Heart right ventricle (tissue), 16 donors: Measurements from ENCODE around the gene COL8A2. TPM values are rescaled to one million over a fixed set of nuclear protein-coding genes. Genes with fewer than 3 reads are reported as not detected.

Experiments
- ATAC-seq, 8 donors: fragments of 200-7000 bp; cut with Tn5 transposase; one replicate each; pipeline ENCODE4 v1.9.1; 2020; ENCODE audit warnings: mild to moderate bottlenecking in 8 of 8, moderate library complexity in 8 of 8, moderate number of reproducible peaks in 1 of 8
- DNase-seq, 2 donors: peaks; one replicate each; pipeline ENCODE4 v3.0.0-alpha.2; 2020
- H3K27ac ChIP-seq, 10 donors: fragments of 200-600 bp; sonication (generic) in 2 of 10; one replicate each; pipeline versions ENCODE4 v1.5.0 to v1.8.0; 2020 to 2022; ENCODE audit warnings: mild to moderate bottlenecking in 3 of 10
- H3K27me3 ChIP-seq, 7 donors: fragments of 200-600 bp; one replicate each; pipeline ENCODE4 v1.8.0; 2021 to 2022; ENCODE audit warnings: mild to moderate bottlenecking in 2 of 7
- H3K36me3 ChIP-seq, 9 donors: fragments of 200-600 bp; sonication (generic) in 1 of 9; one replicate each; pipeline versions ENCODE4 v1.5.0 to v1.8.0; 2020 to 2022; ENCODE audit warnings: mild to moderate bottlenecking in 2 of 9
- H3K4me1 ChIP-seq, 9 donors: fragments of 200-600 bp; sonication (generic) in 1 of 9; one replicate each; pipeline versions ENCODE4 v1.5.0 to v1.8.0; 2020 to 2022; ENCODE audit warnings: mild to moderate bottlenecking in 4 of 9
- H3K4me3 ChIP-seq, 10 donors: fragments of 200-600 bp; sonication (generic) in 2 of 10; one replicate each; pipeline versions ENCODE4 v1.5.0 to v1.8.0; 2020 to 2022; ENCODE audit warnings: mild to moderate bottlenecking in 7 of 10, moderate library complexity in 2 of 10
- H3K9me3 ChIP-seq, 11 donors: fragments of 200-600 bp in 10 of 11; sonication (generic) in 2 of 11; one replicate each; pipeline versions ENCODE4 v1.5.0 to v1.8.0; 2013 to 2022; ENCODE audit warnings: mild to moderate bottlenecking in 2 of 11, control low read depth in 1 of 11, moderate library complexity in 1 of 11
- WGBS, 2 donors: extraction: QIAGEN DNeasy Blood & Tissue Kit; methylation state at CpG; one replicate each; pipeline ENCODE4 v1.1.7; 2013; ENCODE audit warnings: inconsistent platforms in 1 of 2; 5-methylcytosine and 5-hydroxymethylcytosine counted together
- intact Hi-C, 10 donors: fragments of 100-400 bp; cut with DNase I; formaldehyde crosslinking; loops; one replicate each; pipeline versions ENCODE4 v1.11.1 to v1.14.2; 2022
- polyA plus RNA-seq, 2 donors: library from polyadenylated mRNA; stranded (reverse); fragments of 200-250 nt; gene quantifications; one replicate each; pipeline ENCODE4 v1.2.3, GENCODE V29; 2013
- total RNA-seq, 10 donors: library from RNA; stranded (reverse); fragmentation: NEBNext Ultra II Directional in 3 of 10; extraction: Animal tissue kit (Norgen Biotek cat#: 25700) in 3 of 10; gene quantifications; one replicate each; pipeline versions ENCODE4 v1.2.1 to v1.2.4, GENCODE V29; 2021 to 2023
- TF ChIP-seq, protein P1 (sequence below), 9 donors: fragments of 200-600 bp; sonication (generic) in 2 of 9; IDR thresholded peaks; one replicate each; pipeline versions ENCODE4 v1.5.0 to v1.8.0; 2021 to 2022; ENCODE audit warnings: antibody characterized with exemption in 9 of 9, mild to moderate bottlenecking in 5 of 9, moderate library complexity in 1 of 9
- donor health status: Arrhythmogenic right ventricular cardiomyopathy.
- donor health status: ischemic (EF 13 %, LVEDD 7.1; RV severe dilation, severe dysfunction).
- donor health status: healthy with polysubstance abuse.
- donor health status: DM: no; HTN: yes; CAD: no.
- donor health status: DM: no; HTN: no; CAD: no.
- donor health status: ischemic (EF 25% LVEDD 6.9; RV normal size, moderate dysfunction).
- donor health status: ischemic (EF 25% LVEDD 5.7; RV mildly dilated, moderate dysfunction).
- donor health status: healthy.
- donor health status: DM: yes; HTN: yes; CAD: no.
- donor health status: Ischemic cardiomyopathy.
- donor health status: ischemic (EF 35%, LVEDD 5.7; RV mildly dilated, moderate dysfunction).
- donor health status: nonischemic (EF 11% LVEDD 7.7; RV severe dilation, severe dysfunction).
- donor health status: DM: yes; HTN: yes; CAD: no.
- donor health status: PGD.
- donor health status: ischemic (EF 29% LVEDD 5.4; RV normal size, mild dysfunction).
- donor health status: nonischemic (EF 23%, LVEDD 6.1; RV moderate dilation, normal function).

The COL8A2 gene
- total and polyA plus RNA-seq, 12 donors, result 0.53 to 2.0 (median 0.73) TPM

DNA sequence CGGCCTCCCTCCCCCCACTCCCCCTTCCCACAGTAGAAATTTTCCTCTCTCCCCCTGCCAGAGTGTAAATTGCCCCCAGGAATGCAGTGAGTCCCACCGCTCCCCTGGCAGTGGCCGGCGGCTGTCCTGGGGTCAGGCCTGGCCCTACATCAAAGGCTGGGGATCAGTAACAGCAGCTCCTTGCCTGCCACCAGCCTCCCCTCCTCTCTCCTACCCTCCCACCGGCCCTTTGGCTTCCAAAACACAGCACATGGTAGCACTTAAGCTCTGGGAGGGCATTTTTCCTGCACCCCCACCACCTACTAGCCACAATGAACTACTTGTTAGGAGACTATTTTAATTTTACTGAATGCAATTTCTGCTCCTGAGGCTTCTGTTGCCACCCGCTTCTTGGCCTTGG lies 9.0 kb upstream of the COL8A2 start:
- peak in 1 of 8 donors; percentile 11 for ATAC-seq
- Histone ChIP-seq H3K4me1 (peaks cover 6 to 48% (median 39%) of the 10 kb centered on the region in 9 donors), H3K27me3 (no peaks in the 10 kb centered on the region), H3K4me3 (no peak overlapping the region), H3K9me3 (no peaks in the 10 kb centered on the region), H3K36me3 (peaks cover 0 to 34% (median 22%) of the 10 kb centered on the region in 9 donors), H3K27ac (peak overlapping the region in 2 of 10 donors; percentile 11 to 20)
- WGBS, 2 donors, result 67 to 68% methylated on average over 6 of the region's 6 CpGs
- TF ChIP-seq, protein P1, sequence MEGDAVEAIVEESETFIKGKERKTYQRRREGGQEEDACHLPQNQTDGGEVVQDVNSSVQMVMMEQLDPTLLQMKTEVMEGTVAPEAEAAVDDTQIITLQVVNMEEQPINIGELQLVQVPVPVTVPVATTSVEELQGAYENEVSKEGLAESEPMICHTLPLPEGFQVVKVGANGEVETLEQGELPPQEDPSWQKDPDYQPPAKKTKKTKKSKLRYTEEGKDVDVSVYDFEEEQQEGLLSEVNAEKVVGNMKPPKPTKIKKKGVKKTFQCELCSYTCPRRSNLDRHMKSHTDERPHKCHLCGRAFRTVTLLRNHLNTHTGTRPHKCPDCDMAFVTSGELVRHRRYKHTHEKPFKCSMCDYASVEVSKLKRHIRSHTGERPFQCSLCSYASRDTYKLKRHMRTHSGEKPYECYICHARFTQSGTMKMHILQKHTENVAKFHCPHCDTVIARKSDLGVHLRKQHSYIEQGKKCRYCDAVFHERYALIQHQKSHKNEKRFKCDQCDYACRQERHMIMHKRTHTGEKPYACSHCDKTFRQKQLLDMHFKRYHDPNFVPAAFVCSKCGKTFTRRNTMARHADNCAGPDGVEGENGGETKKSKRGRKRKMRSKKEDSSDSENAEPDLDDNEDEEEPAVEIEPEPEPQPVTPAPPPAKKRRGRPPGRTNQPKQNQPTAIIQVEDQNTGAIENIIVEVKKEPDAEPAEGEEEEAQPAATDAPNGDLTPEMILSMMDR (IDR thresholded peaks at IDR 0.05), result no peak
- no peak for DNase-seq
- intact Hi-C loops, result loop anchor here in 6 of 10 donors (2.0 to 10.0 kb wide), 4 partner anchors 33 to 281 kb away; no protein-coding TSS in a partner anchor

- Histone ChIP-seq H3K36me3 (peaks cover 0 to 28% (median 19%) of the 10 kb centered on the region in 9 donors), H3K4me3 (no peak overlapping the region), H3K4me1 (peaks cover 6 to 48% (median 39%) of the 10 kb centered on the region in 9 donors), H3K27me3 (no peaks in the 10 kb centered on the region), H3K27ac (peak overlapping the region in 1 of 10 donors; percentile 11), H3K9me3 (no peaks in the 10 kb centered on the region)
- DNase-seq, result peak in 1 of 2 donors; percentile 35
- ATAC-seq, result peak in 7 of 8 donors; percentile 19 to 77 (median 39)
- TF ChIP-seq, protein P1 (IDR thresholded peaks at IDR 0.05), result no peak
- intact Hi-C loops, result loop anchor here in 4 of 10 donors (2.0 to 10.0 kb wide), 3 partner anchors 36 to 281 kb away; no protein-coding TSS in a partner anchor
- WGBS, 2 donors, result 55 to 64% methylated on average over 3 of the region's 3 CpGs
Measured at GRCh38 chr1:36133484-36133883, 8.5 kb upstream of the COL8A2 start.

GRCh38 chr1:36132029-36132428 lies 7.0 kb upstream of the COL8A2 start:
- peaks cover 6 to 38% (median 29%) of the 10 kb centered on the region in 9 donors for H3K4me1 ChIP-seq
- H3K27ac ChIP-seq, result no peak overlapping the region
- intact Hi-C loops, result loop anchor here in 4 of 10 donors (2.0 to 10.0 kb wide), 3 partner anchors 35 to 283 kb away; no protein-coding TSS in a partner anchor
- H3K4me3 ChIP-seq, result no peak overlapping the region
- no peaks in the 10 kb centered on the region for H3K27me3 ChIP-seq
- H3K9me3 ChIP-seq, result no peaks in the 10 kb centered on the region
- WGBS, 2 donors, result 89 to 90% methylated on average over 3 of the region's 3 CpGs
- DNase-seq, result no peak
- H3K36me3 ChIP-seq, result peaks cover 0 to 14% (median 5%) of the 10 kb centered on the region in 9 donors
- TF ChIP-seq, protein P1 (IDR thresholded peaks at IDR 0.05), result no peak
- ATAC-seq, result no peak

DNA sequence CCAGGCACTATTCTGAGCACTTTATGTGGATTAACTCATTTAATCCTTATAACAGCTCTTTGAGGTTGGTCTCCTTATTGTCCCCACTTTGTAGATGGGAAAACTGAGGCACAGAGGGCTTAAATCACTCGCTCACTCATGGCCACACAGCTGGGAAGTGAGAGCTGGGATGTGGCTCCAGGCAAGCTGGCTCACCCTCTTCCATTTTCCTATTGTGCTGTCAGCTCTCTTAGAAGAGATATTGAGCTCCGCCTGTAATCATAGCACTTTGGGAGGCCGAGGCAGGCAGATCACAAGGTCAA lies 3.8 kb upstream of the COL8A2 start:
- H3K9me3 ChIP-seq, result no peaks in the 10 kb centered on the region
- H3K27me3 ChIP-seq, result peaks cover 0 to 21% (median 10%) of the 10 kb centered on the region in 7 donors
- intact Hi-C loops, result no loop called here
- DNase-seq (no peak), ATAC-seq (no peak)
- no peak overlapping the region for H3K4me3 ChIP-seq
- 83 to 86% methylated on average over 3 of the region's 3 CpGs for WGBS, 2 donors
- no peak overlapping the region for H3K27ac ChIP-seq
- peaks cover 0 to 25% (median 5%) of the 10 kb centered on the region in 9 donors for H3K4me1 ChIP-seq
- H3K36me3 ChIP-seq, result no peaks in the 10 kb centered on the region
- TF ChIP-seq, protein P1 (IDR thresholded peaks at IDR 0.05), result no peak
